Dermis microvascular lymphatic vessel endothelial cell (primary cell): ENCODE results near the gene E2F2. TPM values are rescaled to one million over a fixed set of nuclear protein-coding genes. Genes with fewer than 3 reads are reported as not detected.

Experiments used
- DNase-seq, 2 donors: peaks; one replicate each; pipeline versions ENCODE4 v3.0.0 to v3.0.0-alpha.2; 2010; ENCODE audit warnings: low read depth in 2 of 2
- total RNA-seq: library from RNA; depleted of rRNA; stranded (reverse); fragments of >200 nt; gene quantifications from 2 replicates; pipeline ENCODE4 v1.2.1, GENCODE V29; 2014

Gene E2F2
- total RNA-seq, 1 donor from 2014 or later: 1.9 TPM

DNA sequence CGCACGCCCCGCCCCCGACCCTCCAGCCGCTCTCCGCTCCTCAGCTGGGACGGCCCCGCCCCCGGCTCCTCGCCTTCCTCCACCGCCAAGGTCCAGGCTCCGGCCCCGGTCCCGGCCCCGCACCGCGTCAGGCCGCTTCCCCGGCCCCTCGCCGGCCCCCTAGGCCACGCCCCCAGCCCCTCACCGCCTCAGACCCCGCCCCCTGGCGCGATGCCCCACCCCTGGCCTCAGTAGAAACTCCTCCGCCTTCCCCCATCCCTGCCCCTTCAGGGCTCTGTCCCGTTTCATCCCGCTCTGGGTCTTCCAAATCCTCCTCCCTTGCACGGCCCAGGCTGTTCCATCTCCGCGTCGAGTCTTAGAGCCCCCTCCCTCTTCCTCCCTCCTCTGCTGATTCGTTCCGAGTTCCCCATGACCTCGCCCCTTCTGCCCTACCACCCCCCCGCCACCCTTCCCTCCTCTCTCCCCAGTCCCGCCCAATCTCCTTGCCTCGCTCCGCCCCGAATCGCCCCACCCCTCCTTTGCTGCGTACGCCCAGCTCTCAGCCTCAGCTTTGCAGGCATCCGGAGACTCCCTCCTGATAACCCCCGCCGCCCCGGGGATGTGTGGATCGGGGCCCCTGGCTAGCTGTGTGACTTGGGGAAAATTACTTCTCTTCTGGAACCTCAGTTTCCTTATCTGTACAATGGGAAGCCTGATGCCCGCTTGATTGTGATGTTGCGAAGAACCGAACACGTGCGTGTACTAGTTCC, 46.6 kb downstream of the E2F2 start:
- peak in 1 of 2 donors; percentile 92 for DNase-seq

DNA sequence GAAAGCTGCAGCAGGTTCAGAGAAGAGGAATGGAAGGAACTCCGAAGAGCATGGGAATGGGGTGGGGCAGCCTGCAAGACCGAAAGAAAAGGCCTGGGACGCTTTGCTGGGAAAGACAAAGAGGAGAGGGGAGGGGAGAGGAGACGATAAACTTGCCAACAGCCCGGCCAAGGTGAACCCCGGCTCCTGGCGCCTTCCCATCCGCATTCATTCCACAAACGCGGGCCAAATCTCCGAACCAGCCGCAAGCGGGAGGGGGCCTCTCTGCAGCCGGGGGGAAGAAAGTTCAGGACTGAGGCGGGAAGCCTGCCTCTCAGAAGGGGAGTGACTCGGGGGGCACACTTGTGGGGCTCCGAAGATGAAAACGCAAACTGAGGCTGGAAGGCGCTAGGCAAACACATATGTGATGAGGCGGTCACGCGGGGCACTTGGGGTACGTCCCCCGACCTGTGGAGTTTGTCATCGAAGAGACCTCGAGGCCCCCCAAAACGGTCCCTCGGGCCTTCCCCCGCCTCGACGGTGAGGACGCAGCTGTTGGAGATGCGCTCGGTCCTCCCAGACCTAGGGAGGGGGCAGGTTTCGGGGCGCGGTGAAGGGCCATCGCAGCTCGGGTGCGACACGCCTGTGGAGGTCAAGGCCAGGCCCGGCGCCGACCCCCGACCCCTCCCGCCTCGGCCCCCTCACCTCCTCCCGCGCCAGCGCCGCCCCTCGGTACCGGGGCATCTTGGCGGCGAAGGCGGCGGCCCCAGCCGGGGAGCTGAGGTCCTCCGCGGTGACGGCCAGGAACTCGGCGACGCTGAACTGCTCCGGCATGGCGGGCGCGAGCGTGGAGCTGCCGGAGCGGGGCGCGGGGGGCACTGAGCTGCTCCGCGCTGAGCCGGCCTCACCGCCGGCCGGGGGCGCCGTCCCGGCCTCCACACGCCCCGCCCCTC, 47.4 kb downstream of the E2F2 start, which contains the start of gene ASAP3:
ASAP3 (minus strand) TSS at position 859 of the 932 bp plus-strand sequence; CDS start at position 813, 46 bp downstream.
- peak in 1 of 2 donors; percentile 15 for DNase-seq

DNA sequence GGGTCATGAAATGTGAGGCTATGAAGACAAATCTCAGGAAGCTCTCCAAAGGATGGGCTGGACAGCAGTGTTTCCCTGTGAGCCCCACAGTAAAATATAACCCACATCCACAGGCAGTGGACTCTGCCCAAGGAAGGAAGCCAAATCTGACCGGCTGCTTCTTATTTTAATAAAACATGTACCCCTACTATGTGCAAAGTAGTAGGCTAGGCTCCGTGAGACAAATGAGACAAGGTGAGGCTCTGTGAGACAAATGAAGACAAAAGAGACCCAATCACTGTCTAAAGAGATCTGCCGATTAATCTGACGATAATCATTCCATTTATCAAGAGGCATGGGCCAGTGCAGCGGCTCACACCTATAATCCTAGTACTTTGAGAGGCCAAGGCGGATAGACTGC, 49.1 kb downstream of the E2F2 start:
- no peak for DNase-seq

DNA sequence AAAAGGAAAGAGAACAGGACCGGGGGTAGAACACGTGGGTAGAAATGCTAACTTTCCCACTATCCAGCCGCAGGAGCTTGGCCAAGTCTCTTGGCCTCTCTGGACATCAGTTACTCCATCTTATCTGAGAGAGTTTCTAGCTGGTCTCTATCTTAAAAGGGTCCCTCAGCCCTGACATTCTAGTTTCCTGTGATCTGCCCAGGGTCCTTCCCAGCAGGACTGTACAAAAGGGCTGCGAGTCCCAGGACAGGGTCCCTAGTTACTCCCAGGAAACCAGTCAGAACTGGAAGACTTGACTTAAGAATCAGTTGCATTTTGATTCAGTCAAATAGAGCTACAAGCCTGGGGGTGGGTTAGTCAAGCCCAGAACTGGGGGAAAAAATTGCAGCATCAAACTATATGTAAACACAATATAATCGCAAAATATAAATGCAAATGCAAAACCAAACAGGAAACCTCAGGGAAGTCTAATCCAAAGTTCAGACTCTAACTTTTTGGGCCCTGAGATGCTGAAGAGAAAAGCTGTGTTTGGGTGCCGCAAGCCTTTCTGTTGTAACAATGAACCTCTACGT, 49.9 kb downstream of the E2F2 start:
- DNase-seq: no peak

DNA sequence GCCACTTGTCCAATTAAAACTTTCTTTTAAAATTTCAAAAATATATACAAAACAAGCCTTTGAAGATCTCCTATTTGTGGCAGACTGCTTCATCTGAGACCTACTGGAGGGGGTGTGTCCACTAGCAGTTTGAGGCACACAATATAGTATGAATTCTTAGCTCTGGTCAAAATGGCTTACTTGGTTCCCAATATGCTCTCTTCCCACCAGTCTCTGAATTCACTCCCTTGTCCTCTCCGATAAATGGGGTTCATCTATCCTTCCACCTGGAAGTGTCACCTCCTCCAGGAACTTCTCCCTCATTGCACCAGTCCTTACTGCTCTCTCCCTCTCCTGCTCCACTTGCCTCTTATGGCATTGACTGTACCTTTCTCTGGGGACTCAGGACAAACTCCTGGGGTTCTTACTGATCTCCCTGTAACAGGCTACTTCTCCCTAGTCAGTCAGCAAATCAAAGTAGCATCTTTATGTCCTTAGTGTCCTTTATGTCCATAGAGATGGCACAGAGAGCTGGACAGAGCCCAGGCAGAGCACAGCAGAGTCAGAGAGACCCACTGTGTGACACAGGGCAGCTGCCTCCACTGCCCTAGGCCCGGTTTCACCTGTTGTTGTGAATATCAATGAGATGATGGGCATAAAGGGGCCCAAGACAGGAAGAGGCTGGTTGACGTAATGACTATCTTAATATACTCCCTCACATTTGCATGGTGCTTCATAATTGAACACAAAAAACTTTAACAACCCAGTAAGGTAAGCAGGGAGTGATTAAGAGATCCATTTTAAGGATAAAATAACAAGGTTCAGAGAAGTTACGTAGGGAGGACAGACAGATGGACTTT, 50.6 kb downstream of the E2F2 start:
- no peak for DNase-seq

DNA sequence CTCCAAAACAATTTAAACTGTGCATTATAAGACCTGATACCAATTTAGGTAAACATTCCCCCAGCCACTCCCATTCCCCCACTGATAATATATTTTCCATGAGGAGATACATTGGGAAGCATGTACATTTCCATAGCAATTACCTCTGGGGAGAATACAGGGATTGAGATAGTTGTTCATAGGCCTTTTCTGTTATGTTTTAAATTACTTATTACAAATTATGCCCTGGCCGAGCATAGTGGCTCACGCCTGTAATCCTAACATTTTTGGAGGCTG, 51.4 kb downstream of the E2F2 start:
- no peak for DNase-seq

DNA sequence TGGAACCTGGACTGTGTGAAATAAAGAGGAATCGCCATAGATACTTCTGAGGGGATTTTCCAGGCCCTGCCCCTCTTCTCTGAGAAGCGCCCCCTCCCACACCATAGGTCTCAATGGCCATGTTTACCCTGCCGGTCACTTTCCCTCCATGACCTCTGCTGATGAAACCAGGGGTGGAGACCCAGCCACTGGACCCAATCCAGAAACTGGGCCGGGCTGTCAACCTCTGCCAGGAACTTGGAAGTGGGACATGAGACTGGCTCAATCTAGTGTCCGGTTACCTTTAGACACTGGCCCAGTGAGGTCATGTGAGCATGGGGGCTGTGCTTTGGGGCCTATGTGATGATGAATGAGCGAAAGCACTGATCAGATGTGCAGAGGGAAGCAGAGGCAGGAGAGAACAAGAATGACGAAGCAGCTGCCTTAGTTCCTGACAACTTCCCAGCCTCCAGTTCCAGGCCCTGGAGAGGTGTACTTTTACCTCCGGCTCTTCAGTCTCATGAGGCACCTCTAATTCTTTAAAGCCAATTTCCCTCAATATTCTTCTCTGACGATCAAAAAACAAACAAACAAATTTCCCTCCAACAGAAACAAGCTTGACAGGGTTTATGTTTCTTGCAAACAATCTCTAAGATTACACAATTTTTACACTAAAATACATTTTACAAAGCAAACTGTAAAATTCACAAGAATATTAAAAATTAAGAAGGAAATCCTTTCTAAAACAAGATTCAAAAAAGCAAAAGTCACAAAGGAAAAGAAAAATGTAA, 52.0 kb downstream of the E2F2 start:
- DNase-seq: peak; percentile 40 to 70

DNA sequence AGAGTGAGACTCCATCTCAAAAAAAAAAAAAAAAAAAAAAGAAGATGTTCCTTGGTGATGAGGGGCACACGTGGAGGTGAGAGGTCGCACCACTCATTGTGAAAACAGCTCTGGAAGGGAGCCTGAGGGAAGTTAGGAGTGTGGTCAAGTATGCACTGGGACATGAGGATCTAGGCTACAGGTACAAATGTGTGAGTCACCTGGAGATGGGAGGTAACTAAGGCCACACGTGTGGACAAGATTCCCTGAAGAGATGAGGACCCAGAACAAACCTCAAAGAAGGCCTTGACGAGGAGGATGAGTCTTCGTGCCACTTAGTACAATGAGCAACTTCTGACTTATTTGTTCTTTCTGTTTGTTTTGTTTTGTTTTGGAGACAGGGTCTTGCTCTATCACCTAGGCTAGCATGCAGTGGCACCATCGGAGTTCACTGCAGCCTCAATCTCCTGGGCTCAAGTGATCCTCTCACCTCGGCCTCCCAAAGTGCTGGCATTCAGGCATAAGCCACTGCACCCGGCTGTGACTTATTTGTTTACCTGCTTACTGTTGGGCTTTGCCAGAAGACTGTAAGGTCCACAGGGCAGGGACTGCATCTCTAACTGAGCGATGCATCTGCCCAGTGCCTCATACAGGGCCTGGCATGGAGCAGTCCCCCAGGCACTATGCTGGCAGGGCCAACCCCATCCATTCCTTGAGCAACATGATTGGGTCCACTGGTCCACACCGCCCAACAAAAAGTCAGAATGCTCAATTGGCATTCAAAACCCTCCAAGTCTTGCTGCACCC, 53.5 kb downstream of the E2F2 start:
- no peak for DNase-seq

DNA sequence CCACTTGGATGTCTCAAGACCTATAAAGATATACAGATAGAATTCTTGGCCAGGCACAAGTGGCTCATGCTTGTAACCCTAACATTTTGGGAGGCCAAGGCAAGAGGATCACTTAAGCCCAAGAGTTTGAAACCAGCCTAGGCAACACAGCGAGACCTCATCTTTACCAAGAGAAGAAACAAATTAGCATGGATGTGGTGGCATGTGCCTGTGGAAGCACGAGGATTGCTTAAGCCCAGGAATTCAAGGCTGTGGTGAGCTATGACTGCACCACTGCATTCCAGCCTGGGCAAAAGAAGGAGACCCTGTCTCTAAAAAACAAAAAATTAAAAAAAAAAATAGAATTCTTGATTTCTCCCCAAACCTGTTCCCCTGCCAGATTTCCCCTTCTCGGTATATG, 55.4 kb downstream of the E2F2 start:
- DNase-seq: no peak

DNA sequence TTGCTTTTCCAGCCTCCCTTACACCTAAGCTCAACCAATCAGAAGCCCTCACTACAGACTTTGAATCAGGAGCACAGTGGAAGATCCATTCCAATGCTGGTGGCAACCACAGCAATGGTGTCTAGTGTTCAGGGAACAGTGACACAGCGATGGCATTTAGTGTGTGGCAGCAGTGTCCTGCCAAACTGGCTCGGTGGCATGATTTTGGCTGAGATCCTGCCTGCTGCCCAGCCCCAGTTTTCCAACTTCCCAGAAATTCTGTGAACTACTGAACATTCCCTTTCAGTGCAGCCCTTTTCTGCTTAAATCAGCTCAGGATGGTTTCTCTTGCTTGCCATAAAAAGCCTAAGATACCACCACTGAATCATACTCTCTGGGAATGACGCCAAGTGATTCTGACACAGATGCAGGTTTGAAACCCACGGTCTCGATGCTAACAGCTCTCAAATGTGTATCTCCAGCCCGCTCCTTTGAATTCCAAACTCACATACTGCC, 55.9 kb downstream of the E2F2 start:
- peak in 1 of 2 donors; percentile 56 for DNase-seq

DNA sequence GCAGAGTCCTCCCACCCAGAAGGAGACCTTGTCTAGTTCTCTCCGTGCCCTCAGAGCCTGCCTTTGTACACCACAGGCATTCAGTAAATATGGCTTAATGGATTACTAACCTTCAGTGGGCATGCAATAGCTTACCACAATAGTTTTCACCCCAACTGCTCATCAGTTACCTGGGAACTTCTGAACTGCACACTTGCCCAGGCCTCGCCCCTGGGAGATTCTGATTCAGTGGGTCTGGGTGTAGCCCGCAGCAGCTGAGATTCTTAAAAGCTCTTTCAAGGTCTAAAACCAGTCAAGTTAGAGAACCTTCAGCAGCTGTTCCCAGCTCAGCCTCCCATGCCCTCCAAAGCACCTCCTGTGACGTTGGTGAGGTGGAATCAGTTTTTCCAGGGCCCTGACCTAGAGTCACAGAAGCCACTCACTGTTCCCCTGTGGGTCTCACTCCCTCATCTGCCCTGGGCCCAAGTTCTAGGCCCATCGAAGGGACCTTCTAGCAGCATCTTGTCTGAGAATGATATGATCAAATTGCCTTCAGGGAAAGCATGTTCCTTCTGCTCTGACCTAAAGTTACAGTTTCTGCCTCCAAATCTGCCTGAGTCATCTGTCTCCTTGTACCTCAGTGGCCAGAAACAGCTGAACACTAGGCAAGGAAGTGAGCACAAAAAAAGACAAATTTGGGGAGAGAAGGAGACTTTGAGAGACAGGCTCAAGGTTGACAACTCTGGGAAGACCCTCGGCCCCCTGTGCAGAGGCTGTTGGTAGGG, 57.8 kb downstream of the E2F2 start:
- no peak for DNase-seq

DNA sequence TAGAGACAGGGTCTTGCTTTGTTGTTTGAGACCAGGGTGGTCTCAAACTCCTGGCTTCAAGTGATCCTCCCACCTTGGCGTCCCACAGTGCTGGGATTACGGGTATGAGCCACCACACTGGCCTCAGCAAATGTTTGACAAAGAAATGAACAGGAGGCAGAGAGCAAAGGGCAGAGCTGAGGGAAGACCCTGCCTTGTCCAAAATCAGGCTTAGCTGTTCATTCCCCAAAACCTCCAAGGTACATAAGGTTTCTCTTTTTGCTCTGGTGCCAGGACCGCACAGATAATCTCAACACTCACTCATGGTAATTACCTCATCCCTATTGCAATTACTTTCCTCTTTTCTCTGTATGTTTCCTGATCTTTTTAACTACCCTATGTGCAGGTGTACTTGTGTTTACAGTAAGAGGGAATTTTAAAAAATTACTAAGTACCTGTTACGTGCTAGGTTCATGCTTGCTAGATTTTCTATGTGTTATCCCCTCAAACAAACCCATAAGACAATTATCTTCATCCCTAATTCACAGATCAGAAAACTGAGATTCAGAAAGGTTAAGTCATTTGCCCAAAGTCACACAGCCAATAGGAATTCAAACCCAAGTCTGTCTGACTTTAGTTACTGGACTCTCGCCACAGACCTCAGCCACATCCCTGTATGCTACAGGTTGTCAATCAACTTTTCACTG, 58.5 kb downstream of the E2F2 start:
- DNase-seq: no peak

DNA sequence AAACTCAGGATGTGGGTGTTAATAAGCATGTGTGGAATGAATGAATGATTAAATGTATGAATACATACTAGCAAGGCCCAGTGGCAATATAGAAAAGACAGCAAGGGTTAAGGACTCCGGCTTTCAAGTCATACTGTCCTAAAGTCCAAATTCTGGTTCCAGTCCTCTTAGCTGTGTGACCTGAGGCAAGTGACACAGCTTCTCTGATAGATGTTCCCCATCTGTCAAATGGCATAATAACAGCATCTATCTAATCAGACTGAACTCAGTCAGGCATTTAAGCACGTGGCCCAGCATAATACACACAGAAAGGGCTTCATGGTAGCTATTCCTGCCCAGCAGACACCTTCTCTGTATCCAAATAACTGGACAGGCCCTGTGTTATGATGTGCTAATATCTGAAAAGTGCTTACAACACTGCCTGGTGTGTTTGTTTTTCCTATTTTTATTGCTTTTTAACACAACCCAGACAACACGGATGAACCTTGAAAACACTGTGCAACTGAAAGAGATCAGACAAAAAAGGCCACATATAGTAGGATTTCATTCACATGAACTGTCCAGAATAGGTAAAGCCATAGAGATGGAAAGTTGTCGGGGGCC, 59.5 kb downstream of the E2F2 start:
- no peak for DNase-seq

DNA sequence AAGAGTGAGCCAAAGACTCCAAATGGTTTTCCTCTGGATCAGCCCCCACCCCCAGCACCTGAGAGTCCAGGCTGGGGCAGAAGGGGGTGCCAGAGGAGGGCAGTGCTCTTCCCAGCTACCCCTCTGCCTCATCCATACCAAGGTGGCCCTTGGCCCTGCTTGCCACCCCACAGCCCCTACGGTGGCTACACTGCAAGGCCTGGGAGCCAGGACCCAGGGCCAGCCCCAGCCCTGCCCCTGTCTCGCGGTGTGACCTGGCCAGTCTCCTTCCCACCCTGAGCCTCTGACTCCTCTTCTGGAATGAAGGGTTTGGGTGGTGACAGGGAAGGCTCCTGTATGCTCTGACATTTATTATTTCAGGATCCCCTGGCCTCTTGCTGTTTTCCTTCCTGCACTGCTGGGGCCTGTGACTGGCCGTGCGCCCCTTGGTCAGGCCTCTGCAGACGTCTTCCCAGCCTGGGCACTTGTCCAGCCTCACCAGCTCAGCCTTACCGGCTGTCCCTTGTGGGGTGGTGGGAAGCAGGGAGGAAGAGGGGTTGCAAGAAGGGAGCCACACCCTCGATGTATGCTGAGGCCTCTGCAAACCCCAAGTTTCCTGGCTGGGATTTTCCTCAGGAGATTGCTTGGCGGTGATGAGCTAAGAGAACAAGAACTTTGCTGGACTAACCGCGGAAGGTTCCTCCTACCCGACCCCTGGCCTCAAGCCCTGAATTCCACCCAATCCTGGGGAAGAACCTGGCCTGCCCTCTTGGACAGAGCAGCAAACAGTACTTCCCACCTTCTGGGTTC, 60.6 kb downstream of the E2F2 start:
- DNase-seq: peak in 1 of 2 donors; percentile 60

DNA sequence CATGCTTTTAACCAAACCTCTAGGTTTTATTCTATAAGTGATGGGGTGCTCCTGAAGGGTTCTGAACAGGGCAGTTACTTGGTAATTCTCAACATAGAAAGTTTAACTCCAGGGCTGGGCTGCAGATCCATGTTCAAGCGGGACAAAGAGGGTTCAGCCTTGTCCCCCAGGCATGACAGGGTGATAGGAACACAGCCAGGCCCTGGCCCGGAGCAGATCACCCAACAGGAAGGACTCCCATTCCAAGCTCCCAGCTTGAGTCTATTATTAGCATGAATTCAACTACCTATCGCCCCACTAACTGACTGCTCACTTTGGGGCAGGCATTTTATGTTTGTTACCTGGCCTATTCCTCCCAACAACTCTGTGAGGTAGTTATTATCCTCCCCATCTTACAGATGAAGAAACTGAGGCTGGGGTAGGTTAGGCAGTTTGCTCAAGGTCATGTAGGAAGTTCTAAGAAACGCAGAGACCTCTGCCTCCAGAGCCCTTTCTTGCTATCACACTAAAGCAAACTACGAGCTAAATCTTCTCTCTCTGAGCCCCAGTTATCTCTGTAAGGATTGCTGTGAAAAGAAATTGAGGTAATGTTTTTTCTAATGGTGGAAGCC, 61.6 kb downstream of the E2F2 start:
- DNase-seq: no peak

DNA sequence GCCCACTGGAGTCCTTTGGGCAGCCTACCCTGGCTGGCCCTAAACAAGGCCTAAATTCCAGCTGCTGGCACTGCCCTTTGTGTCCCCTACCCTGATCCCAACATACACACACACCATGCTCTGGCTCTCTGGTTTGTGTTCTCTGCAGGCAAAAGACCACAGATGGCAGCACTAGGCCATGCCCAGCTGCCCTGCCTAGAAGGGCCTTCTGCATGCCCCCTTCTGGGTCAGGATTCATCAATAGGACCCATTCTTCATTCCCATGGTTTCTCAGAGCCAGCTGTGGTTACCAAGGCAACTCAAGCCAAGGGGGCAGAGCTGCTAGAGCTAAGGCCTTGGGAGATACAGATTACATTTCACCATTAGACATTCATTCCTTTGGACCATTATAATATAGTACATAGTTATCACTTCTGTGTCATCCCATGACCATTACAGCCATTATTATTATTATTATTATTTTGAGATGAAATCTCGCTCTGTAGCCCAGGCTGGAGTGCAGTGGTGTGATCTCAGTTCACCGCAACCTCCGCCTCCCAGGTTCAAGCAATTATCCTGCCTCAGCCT, 64.5 kb downstream of the E2F2 start:
- DNase-seq: no peak
